Body of pancreas (tissue), 4 donors: ENCODE data around the gene NRF1. TPM values are rescaled to one million over a fixed set of nuclear protein-coding genes. Genes with fewer than 3 reads are reported as not detected.

ENCODE experiments used
- ATAC-seq: fragments of 150-250 bp; one replicate; pipeline ENCODE4 v1.9.1; 2016
- DNase-seq, 4 donors: peaks; one replicate each; pipeline ENCODE4 v3.0.0-alpha.2; 2019
- H3K27ac ChIP-seq, 4 donors: fragments of 200-600 bp; sonication (generic); 1 replicate in 3 of 4; 2 replicates in 1 of 4; pipeline versions ENCODE4 v1.5.1 to v1.6.1; 2016 to 2019; ENCODE audit warnings: mild to moderate bottlenecking in 1 of 4, mixed read lengths in 1 of 4, moderate library complexity in 1 of 4
- H3K27me3 ChIP-seq, 2 donors: fragments of 200-600 bp; sonication (generic); one replicate each; pipeline ENCODE4 v1.6.0; 2016; ENCODE audit warnings: mild to moderate bottlenecking in 1 of 2
- H3K36me3 ChIP-seq, 2 donors: fragments of 200-600 bp; sonication (generic); replicated peaks in 1 of 2; 2 replicates each; pipeline ENCODE4 v1.5.1; 2016; ENCODE audit warnings: low read depth in 2 of 2; ENCODE audit not compliant: insufficient read depth in 1 of 2
- H3K4me1 ChIP-seq: fragments of 200-600 bp; sonication (generic); one replicate; pipeline ENCODE4 v1.6.0; 2016
- H3K4me3 ChIP-seq, 2 donors: fragments of 200-600 bp; sonication (generic); 1 replicate in 1 of 2; 2 replicates in 1 of 2; pipeline ENCODE4 v1.5.1; 2016 to 2019
- H3K9me3 ChIP-seq, 3 donors: fragments of 200-600 bp; sonication (generic); 1 replicate in 2 of 3; 2 replicates in 1 of 3; pipeline ENCODE4 v1.5.1; 2016
- POLR2A ChIP-seq, 3 donors: fragments of 450-650 bp; IDR thresholded peaks; one replicate each; pipeline ENCODE4 v1.6.1; 2016; ENCODE audit warnings: antibody characterized with exemption in 3 of 3, mild to moderate bottlenecking in 2 of 3
- WGBS, 2 donors: methylation state at CpG; one replicate each; pipeline ENCODE4 v1.1.5; 2017; 5-methylcytosine and 5-hydroxymethylcytosine counted together
- intact Hi-C: fragments of 100-400 bp; cut with DNase I; formaldehyde crosslinking; loops from one replicate; pipeline ENCODE4 v1.15.1; 2023
- total RNA-seq, 2 donors: library from RNA; depleted of rRNA; stranded (reverse); fragments of >200 nt; gene quantifications; one replicate each; pipeline ENCODE4 v1.1.0, GENCODE V29; 2016
- TF ChIP-seq, protein P1 (sequence below), 7 experiments: fragments of 450-650 bp in 4 of 7; fragments of 200-600 bp in 3 of 7; sonication (generic) in 3 of 7; IDR thresholded peaks; one replicate each; pipeline ENCODE4 v1.5.1; 2016 to 2019; ENCODE audit warnings: antibody characterized with exemption in 7 of 7

Gene NRF1
- total RNA-seq, 2 donors from 2014 or later = 10.1 to 11.9 TPM

DNA sequence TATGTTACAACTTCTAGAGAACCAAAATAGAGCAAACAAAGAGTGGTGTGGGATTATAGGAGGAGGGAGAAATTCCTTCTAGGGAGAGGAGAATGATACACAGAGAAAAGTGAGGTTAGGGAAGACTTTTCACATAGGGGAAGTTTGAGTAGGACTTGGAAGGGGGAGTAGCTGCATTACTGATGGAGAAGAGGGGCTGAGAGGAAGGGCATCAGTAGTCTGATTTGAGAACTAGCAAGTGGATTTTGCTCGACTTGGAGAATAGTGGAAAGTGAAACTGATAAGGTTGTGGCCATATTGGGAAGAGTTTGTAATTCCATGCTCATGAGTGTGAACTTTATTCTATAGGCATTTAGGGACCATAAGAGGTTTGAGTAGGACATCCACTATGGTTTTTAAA lies 6.1 kb downstream of the NRF1 start:
- 27 to 52% methylated on average over 1 of the region's 1 CpG for WGBS, 2 donors
- Histone ChIP-seq H3K27ac (no peak overlapping the region), H3K4me1 (peaks cover 30% of the 10 kb centered on the region), H3K9me3 (no peaks in the 10 kb centered on the region), H3K27me3 (no peaks in the 10 kb centered on the region), H3K4me3 (no peak overlapping the region), H3K36me3 (no peaks in the 10 kb centered on the region)
- DNase-seq (no peak), ATAC-seq (no peak)
- TF ChIP-seq, protein P1, sequence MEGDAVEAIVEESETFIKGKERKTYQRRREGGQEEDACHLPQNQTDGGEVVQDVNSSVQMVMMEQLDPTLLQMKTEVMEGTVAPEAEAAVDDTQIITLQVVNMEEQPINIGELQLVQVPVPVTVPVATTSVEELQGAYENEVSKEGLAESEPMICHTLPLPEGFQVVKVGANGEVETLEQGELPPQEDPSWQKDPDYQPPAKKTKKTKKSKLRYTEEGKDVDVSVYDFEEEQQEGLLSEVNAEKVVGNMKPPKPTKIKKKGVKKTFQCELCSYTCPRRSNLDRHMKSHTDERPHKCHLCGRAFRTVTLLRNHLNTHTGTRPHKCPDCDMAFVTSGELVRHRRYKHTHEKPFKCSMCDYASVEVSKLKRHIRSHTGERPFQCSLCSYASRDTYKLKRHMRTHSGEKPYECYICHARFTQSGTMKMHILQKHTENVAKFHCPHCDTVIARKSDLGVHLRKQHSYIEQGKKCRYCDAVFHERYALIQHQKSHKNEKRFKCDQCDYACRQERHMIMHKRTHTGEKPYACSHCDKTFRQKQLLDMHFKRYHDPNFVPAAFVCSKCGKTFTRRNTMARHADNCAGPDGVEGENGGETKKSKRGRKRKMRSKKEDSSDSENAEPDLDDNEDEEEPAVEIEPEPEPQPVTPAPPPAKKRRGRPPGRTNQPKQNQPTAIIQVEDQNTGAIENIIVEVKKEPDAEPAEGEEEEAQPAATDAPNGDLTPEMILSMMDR (IDR thresholded peaks at IDR 0.05) = no peak
- no peak for TF ChIP-seq POLR2A (IDR thresholded peaks at IDR 0.05)
- intact Hi-C loops = no loop called here

DNA sequence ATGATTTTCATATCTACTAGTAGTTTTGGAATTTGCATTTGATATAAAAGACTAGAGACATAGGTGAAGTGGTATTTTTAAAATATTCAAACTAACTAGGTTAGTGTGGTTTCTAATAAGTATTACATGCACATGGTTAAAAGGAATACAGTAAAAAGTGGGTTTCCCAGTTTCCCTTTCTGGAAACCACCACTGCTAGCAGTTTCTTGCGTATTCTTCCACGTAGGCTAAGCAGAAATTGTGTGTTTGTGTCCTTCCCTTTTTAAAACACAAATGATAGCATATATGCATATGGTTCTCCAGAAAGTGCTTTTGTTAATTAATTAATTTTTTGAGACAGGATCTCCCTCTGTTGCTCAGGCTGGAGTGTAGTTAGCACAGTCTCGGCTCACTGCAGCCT lies 15.4 kb downstream of the NRF1 start:
- no peaks in the 10 kb centered on the region for H3K36me3 ChIP-seq
- TF ChIP-seq, protein P1 (IDR thresholded peaks at IDR 0.05) = no peak
- no peak for TF ChIP-seq POLR2A (IDR thresholded peaks at IDR 0.05)
- no peak for ATAC-seq
- intact Hi-C loops = no loop called here
- WGBS, 2 donors = 81 to 94% methylated on average over 3 of the region's 3 CpGs
- H3K27me3 ChIP-seq = no peaks in the 10 kb centered on the region
- no peaks in the 10 kb centered on the region for H3K4me1 ChIP-seq
- DNase-seq = no peak
- H3K27ac ChIP-seq = no peak overlapping the region
- no peaks in the 10 kb centered on the region for H3K9me3 ChIP-seq
- no peak overlapping the region for H3K4me3 ChIP-seq

DNA sequence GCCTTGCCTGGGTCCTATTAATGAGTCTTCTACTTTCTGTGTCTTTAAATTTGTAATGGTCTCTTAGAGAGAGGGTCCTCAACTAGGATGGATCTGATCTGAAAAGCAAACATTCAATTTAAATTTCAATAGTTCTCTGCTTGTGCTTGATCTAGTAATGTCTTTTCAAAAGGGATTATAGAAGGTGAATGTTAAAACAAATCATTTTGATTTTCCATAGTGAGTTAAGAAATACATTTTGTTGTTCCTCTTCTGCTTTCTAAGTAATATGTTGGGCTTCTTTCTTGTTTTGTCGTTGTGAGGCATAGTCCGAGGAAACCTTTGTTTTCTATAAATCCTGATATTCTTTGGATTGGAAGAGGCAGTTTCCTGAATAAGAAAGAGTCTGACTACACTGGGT lies 18.8 kb downstream of the NRF1 start:
- Histone ChIP-seq H3K27me3 (no peaks in the 10 kb centered on the region), H3K36me3 (no peaks in the 10 kb centered on the region), H3K4me1 (peaks cover 7% of the 10 kb centered on the region), H3K9me3 (no peaks in the 10 kb centered on the region), H3K4me3 (no peak overlapping the region), H3K27ac (no peak overlapping the region)
- ATAC-seq = no peak
- WGBS, 2 donors = 64 to 65% methylated on average over 2 of the region's 2 CpGs
- intact Hi-C loops = no loop called here
- no peak for DNase-seq
- TF ChIP-seq, protein P1 (IDR thresholded peaks at IDR 0.05) = no peak
- no peak for TF ChIP-seq POLR2A (IDR thresholded peaks at IDR 0.05)

DNA sequence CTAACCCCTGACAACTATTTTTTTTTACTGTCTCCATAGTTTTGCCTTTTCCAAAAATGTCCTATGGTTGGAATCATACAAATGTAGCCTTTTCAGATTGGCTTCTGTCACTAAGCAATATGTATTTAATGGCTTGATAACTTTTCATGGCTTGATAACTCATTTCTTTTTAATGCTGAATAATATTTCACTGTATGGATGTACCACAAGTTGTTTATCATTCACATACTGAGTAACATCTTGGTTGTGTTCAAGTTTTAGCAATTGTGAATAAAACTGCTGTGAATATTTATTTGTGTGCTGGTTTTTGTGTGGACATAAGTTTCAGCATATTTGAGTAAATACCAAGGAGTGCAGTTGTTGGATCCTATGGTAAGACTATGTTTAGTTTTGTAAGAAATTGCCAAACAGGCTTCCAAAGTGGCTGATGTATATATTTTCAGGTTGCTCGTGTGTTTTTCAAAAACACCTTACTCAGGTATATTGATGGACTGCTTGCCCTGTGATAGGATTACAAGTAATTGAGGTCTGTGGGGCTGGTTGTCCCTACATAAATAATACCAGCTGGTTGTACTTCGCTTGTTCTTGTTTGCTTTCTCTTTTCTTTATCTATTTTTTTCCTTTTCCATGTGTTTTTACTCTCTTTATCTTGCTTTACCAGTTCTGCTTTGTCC lies 23.0 kb downstream of the NRF1 start:
- no peak for DNase-seq

More for the DNA sequence above, 23.0 kb downstream of the NRF1 start:
- Histone ChIP-seq H3K27me3 (no peaks in the 10 kb centered on the region), H3K36me3 (no peaks in the 10 kb centered on the region), H3K27ac (no peak overlapping the region), H3K9me3 (no peaks in the 10 kb centered on the region), H3K4me3 (no peak overlapping the region), H3K4me1 (peaks cover 9% of the 10 kb centered on the region)
- WGBS, 2 donors = 37 to 42% methylated on average over 2 of the region's 2 CpGs
- TF ChIP-seq, protein P1 (IDR thresholded peaks at IDR 0.05) = no peak
- no peak for TF ChIP-seq POLR2A (IDR thresholded peaks at IDR 0.05)
- ATAC-seq = no peak
- intact Hi-C loops = no loop called here
